ENCODE measurements around the gene MTMR1.

MTMR1 gene

GRCh38 chrX:150697641-150698040, 4.4 kb downstream of the MTMR1 start:
- FAIRE-seq = no peak

DNA sequence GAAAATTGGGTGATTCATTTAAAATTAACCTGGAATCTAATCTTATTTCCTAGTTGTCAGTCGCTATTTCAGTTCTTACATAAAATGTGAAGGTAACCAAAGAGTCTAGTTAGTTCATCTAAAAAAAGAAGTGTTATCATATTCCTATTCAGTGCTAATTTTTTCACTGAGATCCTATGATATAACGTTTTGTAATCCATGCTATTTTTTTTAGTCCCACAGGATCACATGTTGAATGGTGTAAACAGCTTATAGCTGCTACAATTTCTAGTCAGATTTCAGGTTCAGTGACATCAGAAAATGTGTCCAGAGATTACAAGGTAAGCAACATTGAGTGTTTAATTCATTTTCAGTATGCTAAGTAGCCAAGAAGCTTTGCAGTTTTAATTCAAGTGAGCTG, 5.8 kb downstream of the MTMR1 start:
- FAIRE-seq = no peak

DNA sequence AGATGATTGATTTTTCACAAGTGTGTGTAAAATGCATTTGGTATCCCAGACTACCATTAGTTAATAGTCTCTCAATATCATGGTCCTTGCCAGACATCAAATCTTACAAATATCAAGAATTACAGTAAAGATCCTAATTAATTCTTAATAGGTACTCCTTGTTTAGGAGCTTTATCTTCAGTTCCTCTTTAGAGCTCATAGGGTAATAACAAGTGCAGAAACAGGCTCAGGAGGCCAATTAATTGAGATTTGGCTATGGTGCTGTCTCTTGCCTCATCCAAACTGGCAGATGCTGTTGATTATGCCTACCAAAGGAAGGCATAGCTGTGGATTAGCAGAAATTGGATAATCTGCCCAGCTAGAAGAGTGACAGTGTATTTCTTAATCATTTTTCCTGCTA, 6.9 kb downstream of the MTMR1 start:
- no peak for FAIRE-seq

DNA sequence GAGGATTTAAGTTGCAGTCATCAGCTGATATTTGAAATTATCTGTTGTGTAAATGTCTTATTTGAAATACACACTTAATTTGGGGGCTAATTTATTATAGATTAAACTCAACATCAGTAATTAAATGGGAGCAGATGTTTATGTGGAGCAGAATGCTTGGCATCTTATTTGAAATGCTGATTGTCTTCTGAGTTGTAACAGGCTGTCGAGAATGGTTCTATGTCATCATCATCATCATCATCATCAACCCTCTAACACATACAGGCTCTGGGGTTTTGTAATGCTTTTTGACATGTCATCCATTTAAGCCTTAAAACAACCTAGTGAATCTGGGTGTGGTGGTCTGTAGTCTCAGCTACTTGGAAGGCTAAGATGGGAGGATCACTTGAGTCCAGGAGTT, 8.2 kb downstream of the MTMR1 start:
- no peak for FAIRE-seq

DNA sequence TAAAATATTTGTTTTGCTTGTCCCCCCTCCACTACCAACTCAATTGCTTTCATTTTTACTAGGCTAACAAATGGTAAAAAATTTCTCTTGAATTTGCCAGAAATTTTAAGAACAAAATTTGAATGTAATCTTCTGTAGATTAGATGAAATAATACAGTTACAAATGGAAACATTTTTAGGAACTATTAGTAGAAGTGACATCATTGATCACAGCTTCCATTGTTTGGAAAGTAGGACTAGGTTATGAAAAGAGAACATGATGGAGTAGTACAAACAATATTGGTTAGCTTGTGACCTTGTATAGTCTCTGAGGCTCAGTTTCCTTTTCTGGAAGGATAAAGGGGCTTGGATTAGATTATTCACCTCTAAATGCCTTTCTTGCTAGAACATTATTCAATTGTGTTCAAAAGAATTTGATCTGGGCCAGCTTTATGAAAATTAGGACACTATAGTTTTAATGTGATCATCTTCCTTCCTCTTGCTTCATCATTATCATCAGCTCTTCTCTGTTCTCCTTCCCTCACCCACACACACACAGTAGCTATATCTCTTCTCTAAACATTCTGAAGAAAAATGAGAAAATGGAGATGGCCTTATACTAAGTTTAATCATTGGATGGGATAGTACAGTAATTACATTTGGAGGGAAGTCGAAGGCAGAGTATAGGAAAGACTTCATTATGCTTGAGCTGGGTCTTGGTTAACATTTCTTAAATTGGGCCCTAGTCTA, 9.9 kb downstream of the MTMR1 start:
- FAIRE-seq = no peak

DNA sequence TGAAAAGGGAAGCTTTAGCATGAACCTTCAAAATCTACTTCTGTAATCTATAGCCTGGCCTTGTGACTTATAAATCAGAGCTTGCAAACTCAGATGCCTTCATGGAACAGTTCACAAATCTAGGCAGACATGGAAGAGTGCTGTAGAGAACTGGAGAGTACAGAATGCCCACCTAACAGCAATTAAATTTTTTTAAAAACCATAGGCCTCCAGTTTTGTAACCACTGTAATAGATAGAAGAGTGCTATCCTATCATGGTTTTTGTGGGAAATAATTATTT, 10.4 kb downstream of the MTMR1 start:
- no peak for FAIRE-seq

GRCh38 chrX:150704030-150704613, 10.9 kb downstream of the MTMR1 start:
- no peak for FAIRE-seq

DNA sequence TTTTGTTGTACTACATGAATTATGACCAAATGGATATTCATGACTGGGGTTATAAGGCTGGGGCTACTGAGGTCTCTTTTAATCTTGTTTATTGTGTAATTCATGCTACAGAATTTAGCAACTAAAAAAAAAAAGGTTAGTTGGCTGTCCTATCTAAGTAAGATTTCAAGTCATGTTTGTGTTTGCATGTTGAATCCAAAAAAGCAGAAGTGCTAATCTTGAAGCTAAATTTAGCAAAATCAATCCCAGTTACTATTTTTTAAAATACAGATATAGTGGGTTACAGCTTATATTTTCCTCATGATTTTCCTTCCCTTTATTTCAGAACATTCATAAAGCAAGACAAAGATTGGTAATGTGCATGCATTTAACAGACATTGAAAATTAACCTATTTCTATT, 19.4 kb downstream of the MTMR1 start:
- FAIRE-seq = no peak

- no peak for FAIRE-seq
Observed at GRCh38 chrX:150715184-150715583, 22.0 kb downstream of the MTMR1 start.

- FAIRE-seq = no peak
Observed at GRCh38 chrX:150719621-150720020, 26.4 kb downstream of the MTMR1 start.

DNA sequence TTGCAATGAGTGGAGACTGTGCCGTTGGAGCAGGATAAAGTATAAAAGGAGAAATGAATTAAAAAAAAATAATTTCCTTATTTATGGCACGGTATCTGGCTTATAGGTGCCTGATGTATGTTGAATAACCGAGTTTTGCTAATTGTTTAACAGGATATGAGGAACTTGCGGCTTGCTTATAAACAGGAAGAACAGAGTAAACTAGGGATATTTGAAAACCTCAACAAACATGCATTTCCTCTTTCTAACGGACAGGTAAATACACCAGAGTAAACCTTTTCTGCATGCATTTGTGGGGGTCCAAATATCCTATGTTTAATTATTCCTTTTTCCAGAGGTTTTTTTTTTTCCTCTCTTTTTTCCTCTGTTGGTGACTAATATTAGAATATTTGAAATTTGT, 36.8 kb downstream of the MTMR1 start:
- FAIRE-seq = no peak

- FAIRE-seq = no peak
Observed at GRCh38 chrX:150730719-150731118, 37.5 kb downstream of the MTMR1 start.

DNA sequence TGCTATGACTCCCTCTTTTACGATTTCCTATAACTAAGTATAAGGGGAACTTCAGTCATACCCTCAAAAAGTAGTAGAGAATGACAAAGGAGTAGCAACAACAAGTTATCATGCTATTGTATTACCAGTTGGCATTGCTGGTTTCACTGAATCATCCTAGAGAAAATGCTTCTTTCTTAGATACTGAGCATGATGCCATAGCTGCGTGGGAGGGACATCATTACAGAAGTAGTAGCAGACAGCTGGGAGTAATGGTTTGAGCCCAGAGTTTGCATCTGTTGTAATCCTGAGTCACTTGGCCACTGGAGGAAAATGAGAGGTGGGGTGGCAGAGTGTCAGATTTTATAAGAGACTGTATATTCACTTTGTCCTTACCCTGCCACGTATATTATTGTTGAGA, 38.6 kb downstream of the MTMR1 start:
- no peak for FAIRE-seq

DNA sequence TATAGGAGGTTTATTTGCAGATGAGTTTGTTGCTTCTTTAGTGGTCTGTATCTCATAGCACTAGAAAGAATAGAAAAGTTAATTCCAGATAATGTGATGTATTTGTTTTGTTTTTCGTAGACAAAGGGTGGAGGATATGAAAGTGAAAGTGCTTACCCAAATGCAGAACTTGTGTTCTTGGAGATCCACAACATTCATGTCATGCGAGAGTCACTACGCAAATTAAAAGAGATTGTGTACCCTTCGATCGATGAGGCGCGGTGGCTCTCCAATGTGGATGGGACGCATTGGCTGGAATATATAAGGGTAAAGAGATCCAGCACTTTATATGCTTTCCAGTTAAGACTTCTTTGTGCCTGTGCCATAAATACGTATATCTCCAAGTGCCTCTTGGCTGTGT, 43.3 kb downstream of the MTMR1 start:
- no peak for FAIRE-seq

- FAIRE-seq = no peak
Observed at GRCh38 chrX:150752124-150752523, 58.9 kb downstream of the MTMR1 start.

- no peak for FAIRE-seq
Observed at GRCh38 chrX:150753357-150753756, 60.2 kb downstream of the MTMR1 start.

DNA sequence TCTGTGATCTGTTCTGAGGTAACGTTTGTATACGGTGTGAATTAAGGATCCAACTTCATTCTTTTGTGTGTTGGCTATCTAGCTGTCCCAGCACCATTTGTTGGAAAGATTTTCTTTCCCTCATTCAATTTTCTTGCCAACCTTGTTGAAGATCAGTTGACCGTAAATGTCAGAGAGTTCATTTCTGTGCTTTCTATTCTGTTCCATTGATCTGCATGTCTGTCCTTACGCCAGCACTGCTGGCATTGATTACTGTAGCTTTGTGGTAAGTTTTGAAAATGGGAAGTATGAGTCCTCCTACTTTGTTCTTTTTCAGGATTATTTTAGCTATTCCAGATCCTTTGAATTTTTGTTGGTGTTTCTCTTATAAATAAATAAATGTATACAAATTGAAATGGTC, 60.8 kb downstream of the MTMR1 start:
- FAIRE-seq = no peak

DNA sequence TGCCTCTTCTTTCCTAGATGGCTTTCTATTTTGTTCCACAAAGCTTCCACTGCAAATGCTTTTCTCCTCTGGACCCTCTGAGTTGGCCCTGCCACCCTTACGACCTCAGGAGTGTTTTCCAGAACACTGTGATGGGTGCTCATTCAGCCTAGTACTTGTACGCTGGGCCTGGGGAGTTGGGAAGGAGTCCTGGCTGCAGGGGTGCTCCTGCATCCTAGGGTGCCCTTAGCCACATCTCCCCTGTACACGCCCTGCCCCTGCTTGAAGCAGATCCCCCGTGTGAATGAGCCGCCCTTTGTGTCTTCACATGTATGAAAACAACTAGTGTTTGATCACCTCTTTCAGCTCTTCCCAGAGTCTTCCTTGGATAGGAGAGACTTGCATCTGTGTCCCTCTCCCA, 64.2 kb downstream of the MTMR1 start:
- no peak for FAIRE-seq

DNA sequence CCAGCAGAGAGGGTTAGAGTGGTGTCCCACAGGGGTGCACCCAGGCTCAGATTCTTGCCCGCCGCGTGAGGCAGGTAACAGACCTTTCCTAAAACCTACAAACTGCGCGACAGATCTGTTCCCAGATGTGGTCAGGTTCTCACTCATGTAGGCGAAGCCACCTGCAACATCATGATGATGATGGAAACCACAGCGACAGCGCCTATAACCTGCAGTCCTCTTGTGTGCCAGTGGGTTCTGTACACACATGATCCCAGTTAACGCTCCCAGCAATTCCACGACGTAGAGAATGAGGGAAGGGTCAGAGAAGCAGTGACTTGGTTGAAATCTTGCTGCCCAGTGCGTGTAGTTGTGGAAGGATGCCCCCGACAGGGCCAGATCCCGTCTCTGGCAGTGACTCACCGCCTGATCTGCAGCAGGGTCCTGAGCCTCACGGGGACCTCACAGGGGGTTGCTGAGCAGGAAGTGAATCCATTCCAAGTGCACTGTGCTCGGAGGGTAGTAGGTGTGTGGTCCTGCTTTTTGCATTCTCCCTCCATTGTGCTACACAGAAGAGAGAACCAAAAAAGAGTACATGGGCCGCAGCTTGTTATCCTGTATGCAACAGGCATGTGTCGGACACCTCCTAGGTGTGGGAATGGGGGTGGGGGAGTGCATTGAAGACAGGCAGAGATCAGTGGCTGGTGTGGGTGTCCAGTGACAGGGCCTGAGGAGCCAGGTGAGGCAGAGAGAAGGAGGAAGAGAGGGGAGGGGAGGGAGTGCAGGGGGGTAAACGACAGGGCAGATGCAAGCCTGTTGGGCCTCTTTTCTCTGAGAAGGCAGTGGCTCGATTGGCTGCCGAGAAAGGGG, 66.6 kb downstream of the MTMR1 start:
- no peak for FAIRE-seq

- no peak for FAIRE-seq
Observed at GRCh38 chrX:150761176-150761818, 68.1 kb downstream of the MTMR1 start.

DNA sequence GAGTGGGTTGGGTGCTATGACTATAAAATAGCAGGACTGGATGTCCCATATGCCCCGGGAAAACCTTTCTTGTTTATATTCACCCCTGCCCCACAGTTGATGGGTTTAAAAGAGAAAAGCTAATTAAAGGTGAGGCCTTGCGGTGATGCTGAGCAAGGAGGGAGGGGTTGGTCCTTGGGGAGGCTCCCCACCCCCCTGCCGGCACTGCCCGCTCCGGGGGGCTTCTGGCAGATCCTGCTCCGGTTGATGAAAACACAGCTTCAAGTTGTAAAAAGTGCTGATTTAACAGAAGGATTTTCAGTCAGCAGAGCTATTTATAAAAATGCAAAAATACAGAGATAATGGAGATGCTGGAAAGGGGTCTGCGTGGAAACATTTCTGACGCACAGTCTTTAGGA, 68.6 kb downstream of the MTMR1 start:
- no peak for FAIRE-seq

DNA sequence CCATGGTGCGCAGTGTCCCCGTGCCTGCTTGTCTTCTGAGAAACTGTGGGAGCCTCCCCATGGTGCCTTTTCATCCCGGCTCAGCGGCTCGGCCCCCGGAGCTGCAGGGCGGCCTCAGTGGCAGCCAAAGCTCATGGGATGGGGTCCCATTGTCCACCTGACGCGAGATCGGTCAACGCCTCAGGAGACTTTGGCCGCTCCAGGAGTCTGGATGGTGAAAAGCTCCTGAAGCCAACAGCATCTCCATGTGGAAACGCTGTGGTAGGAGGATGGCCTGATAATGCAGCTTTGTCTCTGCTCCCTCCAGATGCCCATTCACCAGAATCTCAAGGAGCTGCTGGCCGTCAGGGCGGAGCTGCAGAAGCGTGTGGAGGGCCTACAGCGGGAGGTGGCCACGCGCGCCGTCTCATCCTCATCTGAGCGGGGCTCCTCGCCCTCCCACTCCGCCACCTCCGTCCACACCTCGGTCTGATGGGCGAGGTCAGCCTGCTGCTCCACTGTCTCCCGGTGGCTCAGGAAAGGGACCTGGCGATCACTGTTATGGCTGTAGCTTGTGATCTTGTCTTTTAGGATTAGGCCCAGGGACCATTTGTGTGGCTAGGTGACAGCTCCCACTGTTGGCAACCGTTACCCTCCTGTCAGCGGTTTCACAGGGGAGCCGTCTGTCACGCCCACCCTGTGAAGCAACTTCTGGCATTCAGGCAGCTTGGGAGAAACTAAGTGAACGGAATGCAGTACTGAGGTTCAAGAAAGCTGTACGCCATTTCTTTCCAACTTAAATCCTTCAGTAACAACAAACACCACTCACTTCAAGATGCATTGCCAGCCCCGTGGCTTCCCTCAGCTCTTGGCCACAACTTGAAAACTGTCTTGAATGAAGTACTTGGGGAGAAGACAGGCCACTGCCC, 69.3 kb downstream of the MTMR1 start:
- no peak for FAIRE-seq

- no peak for FAIRE-seq
Observed at GRCh38 chrX:150763303-150763797, 70.2 kb downstream of the MTMR1 start.
